ENCODE data around the gene CTRL.
"Not testable (repeated sequence)": the region's sequence is repeated elsewhere in the genome, so short reads cannot be mapped to it uniquely, and the experiment has no call there.

CTRL gene

GRCh38 chr16:67923414-67924116, 8.1 kb downstream of the CTRL start:
- DNase-seq: peak; percentile 88

- DNase-seq: peak; percentile 96
Observed at GRCh38 chr16:67922740-67923139, 8.9 kb downstream of the CTRL start.

- no peak for DNase-seq
Observed at GRCh38 chr16:67922221-67922620, 9.4 kb downstream of the CTRL start.

DNA sequence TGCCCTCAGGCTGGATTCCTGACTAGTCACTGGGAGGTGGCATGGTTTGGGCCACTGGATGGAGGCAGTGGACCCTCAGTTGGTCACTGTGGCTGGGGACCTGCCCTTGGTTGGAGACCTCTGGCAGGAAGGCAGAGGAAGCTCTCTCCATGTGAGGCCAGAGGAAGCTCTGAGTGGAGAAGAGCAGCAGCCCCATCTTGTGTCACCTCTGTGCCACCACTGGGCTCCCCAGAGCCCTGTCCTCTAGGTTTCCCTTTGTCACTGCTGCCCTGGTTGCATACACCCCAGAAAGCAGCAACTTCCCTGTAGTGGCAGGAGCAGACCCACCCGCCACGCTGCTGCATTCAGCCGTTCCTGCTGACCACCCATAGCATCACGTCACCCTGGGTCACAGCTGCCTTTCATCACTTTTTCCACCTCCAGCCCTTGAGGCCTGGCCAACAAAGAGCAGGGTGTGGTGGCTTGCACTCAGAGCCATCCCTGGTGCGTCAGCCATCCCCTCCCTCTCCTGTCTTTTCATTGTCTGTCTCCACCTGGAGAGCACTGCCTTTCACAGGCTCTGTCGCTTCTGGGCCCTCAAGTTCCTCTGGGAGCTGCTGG, 11.9 kb downstream of the CTRL start:
- DNase-seq: no peak

DNA sequence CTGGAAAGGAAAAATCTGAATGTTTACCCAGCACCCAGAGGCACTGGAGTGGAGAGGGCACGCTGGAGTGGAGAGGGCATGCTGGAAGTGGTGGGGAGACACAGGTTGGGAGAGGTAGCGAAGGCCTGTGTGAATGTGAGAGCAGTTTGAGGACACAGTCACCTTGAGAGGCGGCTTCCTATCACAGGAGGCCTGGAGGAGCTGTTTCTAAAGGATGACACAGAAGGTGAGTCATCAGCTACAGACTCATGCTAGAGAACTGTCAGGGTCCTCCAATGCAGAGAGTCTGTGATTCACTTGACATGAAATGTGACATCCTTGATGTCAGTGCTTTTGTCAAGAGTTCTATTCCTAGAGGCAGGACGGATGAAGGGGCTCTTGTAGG, 13.8 kb downstream of the CTRL start:
- no peak for DNase-seq

DNA sequence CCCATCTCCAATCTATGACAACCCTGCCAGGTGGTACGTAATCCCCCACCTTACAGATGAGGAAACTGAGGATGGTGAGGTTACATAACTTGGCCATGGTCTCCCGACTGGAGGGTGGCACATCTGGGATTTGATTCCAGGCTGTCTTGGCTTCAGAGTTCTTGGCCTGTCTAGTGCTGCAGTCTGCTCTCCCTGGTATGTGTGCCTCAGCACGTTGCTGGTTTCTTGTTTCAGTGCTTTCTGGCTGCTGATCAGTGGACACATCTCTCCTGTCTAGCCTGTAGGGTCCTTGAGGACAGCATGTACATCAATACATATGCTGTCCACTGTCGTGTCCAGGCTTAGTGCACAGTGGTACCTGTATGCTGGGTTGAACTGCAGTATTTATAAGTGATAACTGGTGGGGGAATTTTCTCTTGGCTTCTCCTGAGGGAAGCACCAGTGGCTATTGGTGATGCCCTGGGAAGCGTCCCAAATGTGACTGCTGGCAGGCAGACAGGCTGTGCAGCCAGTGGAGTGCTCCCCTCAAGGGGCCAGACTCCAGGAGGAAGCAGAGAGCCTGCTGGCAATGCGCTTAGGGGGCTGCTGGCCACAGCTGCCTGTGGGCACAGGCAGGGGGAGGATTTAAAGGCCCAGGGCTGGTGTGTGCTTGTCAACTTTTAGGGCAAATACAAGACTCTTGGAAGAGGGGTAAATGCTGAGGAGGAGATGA, 14.4 kb downstream of the CTRL start:
- peak; percentile 68 for DNase-seq

GRCh38 chr16:67915831-67916723, 15.6 kb downstream of the CTRL start:
- no peak for DNase-seq

- not testable (repeated sequence) for DNase-seq
Observed at GRCh38 chr16:67915496-67915769, 16.2 kb downstream of the CTRL start.

GRCh38 chr16:67914758-67915495, 16.7 kb downstream of the CTRL start:
- DNase-seq: no peak

- DNase-seq: no peak
Observed at GRCh38 chr16:67910158-67910557, 21.5 kb downstream of the CTRL start.

DNA sequence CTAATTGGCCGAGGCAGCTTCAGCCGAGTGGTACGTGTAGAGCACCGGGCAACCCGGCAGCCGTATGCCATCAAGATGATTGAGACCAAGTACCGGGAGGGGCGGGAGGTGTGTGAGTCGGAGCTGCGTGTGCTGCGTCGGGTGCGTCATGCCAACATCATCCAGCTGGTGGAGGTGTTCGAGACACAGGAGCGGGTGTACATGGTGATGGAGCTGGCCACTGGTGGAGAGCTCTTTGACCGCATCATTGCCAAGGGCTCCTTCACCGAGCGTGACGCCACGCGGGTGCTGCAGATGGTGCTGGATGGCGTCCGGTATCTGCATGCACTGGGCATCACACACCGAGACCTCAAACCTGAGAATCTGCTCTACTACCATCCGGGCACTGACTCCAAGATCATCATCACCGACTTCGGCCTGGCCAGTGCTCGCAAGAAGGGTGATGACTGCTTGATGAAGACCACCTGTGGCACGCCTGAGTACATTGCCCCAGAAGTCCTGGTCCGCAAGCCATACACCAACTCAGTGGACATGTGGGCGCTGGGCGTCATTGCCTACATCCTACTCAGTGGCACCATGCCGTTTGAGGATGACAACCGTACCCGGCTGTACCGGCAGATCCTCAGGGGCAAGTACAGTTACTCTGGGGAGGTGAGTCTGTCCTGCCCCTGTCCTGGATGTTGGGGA, 22.5 kb downstream of the CTRL start:
- no peak for DNase-seq

DNA sequence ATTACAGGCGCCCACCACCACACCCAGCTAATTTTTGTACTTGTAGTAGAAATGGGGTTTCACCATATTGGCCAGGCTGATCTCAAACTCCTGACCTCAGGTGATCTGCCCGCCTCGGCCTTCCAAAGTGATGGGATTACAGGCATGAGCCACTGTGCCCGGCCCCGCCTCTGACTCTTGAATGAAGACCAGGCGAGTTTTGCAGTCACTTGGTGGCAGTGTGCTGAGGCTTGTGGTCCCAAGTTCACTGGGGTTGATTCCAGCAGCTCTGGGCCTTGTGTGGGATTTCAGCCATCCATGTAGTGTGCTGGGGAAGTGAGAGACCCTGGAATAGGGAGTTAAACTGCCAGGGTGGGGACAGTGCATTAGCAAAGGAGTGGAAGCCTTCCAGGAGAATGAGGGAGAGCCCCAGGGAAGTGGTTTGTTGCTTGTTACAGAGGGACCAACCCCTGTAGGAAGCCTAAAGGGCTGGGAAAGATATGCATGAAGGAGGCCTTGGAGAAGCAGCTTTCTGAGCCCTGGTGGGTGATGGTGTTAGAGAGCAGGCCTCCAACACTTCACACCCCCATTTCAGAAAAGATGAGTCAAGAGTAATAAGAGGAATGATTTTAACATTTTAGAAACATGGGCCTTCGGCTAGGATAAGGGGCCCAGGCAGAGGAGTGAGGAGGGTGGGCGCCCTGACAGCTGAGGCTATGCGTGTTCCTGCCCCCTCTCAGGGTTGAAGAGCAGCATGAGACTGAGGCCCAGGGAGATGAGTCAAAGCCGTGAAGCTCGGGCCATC, 24.1 kb downstream of the CTRL start:
- no peak for DNase-seq

- no peak for DNase-seq
Observed at GRCh38 chr16:67902831-67903230, 28.8 kb downstream of the CTRL start.

GRCh38 chr16:67901734-67902133, 29.9 kb downstream of the CTRL start:
- DNase-seq: no peak

DNA sequence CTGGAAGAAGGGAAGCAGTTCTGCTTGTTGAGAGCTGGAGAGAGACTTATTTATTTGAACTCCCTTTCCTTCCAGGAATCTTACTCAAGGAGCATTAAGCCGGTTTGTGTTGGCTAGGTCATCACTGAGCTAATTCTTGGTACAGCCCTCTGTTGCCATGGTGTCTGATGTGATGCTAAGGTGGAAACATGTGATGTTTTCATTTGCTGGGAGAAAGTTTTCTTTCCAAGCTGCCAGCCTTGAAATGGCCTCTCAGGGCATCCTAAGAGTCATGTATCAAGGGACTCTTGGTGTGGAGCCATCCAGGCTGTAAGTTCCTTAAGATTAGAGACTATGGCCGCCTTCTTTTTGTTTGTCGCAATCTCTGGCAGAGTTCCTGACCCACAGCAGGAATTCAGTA, 34.4 kb downstream of the CTRL start:
- no peak for DNase-seq

- no peak for DNase-seq
Observed at GRCh38 chr16:67893743-67894399, 37.8 kb downstream of the CTRL start.

DNA sequence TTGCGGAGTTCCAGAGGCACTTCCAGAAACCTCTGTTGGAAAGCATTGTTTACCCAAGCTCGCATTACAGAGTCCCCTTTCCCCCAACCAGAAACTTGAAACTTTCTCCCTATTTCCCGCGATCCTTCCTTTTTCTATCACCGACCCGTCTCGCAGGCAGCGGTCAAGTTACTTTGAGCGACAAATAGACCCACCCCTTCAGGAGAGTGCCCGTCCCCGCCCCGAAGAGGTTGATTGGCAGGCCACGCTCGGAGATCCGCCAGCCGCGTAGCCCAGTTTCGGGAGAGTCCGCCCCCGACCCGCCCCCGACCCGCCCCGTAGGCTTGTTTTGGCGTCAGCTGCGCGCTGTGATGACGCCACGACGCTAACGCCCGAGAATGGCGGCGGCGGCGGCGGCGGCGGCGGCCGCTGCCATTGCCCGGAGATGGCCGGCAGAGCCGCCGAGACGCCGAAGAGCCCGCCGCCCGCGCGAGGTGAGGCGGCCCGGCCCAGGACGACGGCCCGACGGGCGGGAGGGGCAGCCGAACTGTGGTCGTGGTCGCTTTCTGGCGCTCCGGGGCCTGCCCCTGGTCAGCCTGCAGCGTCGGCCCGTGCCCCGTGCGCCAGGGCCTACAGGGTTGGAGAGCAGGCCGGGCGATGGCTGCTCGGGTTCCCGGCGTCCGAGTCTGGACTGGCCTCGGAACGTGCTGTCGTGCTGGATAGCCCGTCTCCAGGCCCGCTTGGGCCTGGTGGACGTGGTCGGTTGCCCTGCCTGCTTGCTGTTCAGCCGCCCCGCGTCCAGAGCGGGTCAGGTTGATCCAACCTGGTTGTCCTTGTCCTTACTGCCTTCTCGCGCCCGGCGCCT, 38.5 kb downstream of the CTRL start, which contains the start of gene PSKH1:
TSS of gene PSKH1 (plus strand) at position 356 of the 844 bp plus-strand sequence. CDS start 15,496 bp downstream, outside the sequence.
- DNase-seq: peak; percentile 95

- no peak for DNase-seq
Observed at GRCh38 chr16:67892375-67892774, 39.3 kb downstream of the CTRL start.

DNA sequence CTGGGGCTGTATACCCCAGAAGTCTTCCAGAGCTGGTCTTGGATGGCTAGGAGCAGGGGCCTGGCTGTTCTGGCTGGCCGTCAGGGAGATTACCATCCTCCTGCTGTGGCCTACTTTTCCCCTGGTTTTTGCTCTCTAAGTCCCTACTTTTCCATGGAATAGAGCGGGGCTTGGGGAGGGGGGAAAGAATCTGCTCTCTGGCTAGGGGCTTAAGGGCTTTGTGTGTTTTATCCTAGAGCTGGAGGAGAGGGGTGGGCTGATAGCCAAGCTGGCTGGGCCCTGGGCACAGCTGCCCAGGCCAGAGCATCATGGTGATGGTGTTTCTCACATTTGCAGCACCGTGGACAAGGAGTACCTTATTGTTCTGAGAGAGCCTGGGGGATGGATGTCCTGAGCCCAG, 43.3 kb downstream of the CTRL start:
- DNase-seq: no peak

GRCh38 chr16:67886387-67886786, 45.3 kb downstream of the CTRL start:
- no peak for DNase-seq

All from NCI-H1092 (cell line).